HepG2 (cell line): ENCODE data around the gene JMJD1C. TPM values are rescaled to one million over a fixed set of nuclear protein-coding genes. Genes with fewer than 3 reads are reported as not detected.

Experiments
- AGO2 ChIP-seq: fragments of 200-400 bp; formaldehyde crosslinking; optimal IDR thresholded peaks from 2 replicates; pipeline ENCODE3; 2017; ENCODE audit warnings: mild to moderate bottlenecking, low read depth, low read length, moderate library complexity
- HDAC1 ChIP-seq: sonication (generic); formaldehyde crosslinking; IDR thresholded peaks from 2 replicates; pipeline ENCODE4 v1.5.1; 2020; ENCODE audit warnings: mild to moderate bottlenecking, missing genetic modification reagents
- IKZF1 ChIP-seq: fragments of 450-650 bp; IDR thresholded peaks from 2 replicates; pipeline ENCODE4 v1.7.1; 2016
- KIAA2018 ChIP-seq: sonication (generic); formaldehyde crosslinking; IDR thresholded peaks from 2 replicates; pipeline ENCODE4 v1.5.0; 2020; ENCODE audit warnings: mild to moderate bottlenecking, missing genetic modification reagents, borderline replicate concordance
- KLF11 ChIP-seq: IDR thresholded peaks from 2 replicates; pipeline ENCODE4 v1.6.1; 2016; ENCODE audit warnings: missing compliant biosample characterization
- MAFK ChIP-seq, 2 experiments: IDR thresholded peaks in 1 of 2; conservative IDR thresholded peaks in 1 of 2; 2 replicates each; pipeline ENCODE4 v1.6.1; 2011; ENCODE audit warnings: improper control_type of control experiment in 2 of 2, low read length in 2 of 2
- NFE2L1 ChIP-seq: sonication (generic); formaldehyde crosslinking; IDR thresholded peaks from 2 replicates; pipeline ENCODE4 v1.4.0; 2020; ENCODE audit warnings: missing genetic modification reagents, mild to moderate bottlenecking, borderline replicate concordance
- SMAD1 ChIP-seq: sonication (generic); formaldehyde crosslinking; IDR thresholded peaks from 2 replicates; pipeline ENCODE4 v1.4.0; 2020; ENCODE audit warnings: missing genetic modification reagents, low read depth, mild to moderate bottlenecking, borderline replicate concordance
- SMAD3 ChIP-seq: sonication (generic); formaldehyde crosslinking; IDR thresholded peaks from 2 replicates; pipeline ENCODE4 v1.4.0; 2020; ENCODE audit warnings: missing genetic modification reagents
- THAP11 ChIP-seq: IDR thresholded peaks from 2 replicates; pipeline ENCODE4 v1.6.1; 2016; ENCODE audit warnings: missing biosample characterization, missing genetic modification reagents
- ZIK1 ChIP-seq: sonication (generic); formaldehyde crosslinking; IDR thresholded peaks from 2 replicates; pipeline ENCODE4 v1.5.0; 2020; ENCODE audit warnings: mild to moderate bottlenecking, low read depth, missing genetic modification reagents, borderline replicate concordance
- ZNF224 ChIP-seq: sonication (generic); formaldehyde crosslinking; IDR thresholded peaks from 2 replicates; pipeline ENCODE4 v1.5.0; 2020; ENCODE audit warnings: mild to moderate bottlenecking, missing genetic modification reagents
- ZNF354B ChIP-seq: sonication (generic); formaldehyde crosslinking; IDR thresholded peaks from 2 replicates; pipeline ENCODE4 v1.8.0; 2022; ENCODE audit warnings: mild to moderate bottlenecking, missing genetic modification reagents
- ZNF569 ChIP-seq: sonication (generic); formaldehyde crosslinking; IDR thresholded peaks from 2 replicates; pipeline ENCODE4 v1.5.0; 2020; ENCODE audit warnings: mild to moderate bottlenecking, missing genetic modification reagents, moderate library complexity, borderline replicate concordance
- polyA plus RNA-seq, 8 experiments: library from polyadenylated mRNA; depleted of rRNA in 3 of 8; stranded (reverse) in 7 of 8; unstranded in 1 of 8; fragments of >200 nt; fragmentation: Illumina TruSeq in 4 of 8; extraction: Trizol in 4 of 8; gene quantifications; 2 replicates each; pipeline versions ENCODE4 v1.2.1 to v1.2.3, GENCODE V29; 2011 to 2016; ENCODE audit warnings: low read depth in 4 of 8, missing spikeins in 1 of 8, mixed read lengths in 1 of 8; ENCODE audit not compliant: insufficient read depth in 1 of 8
- total RNA-seq, 5 experiments: library from RNA; depleted of rRNA; stranded (reverse); fragments of >200 nt; fragmentation: Illumina TruSeq; extraction: Trizol; gene quantifications; 2 replicates each; pipeline ENCODE4 v1.2.3, GENCODE V29; 2016; ENCODE audit warnings: low read depth in 1 of 5
- TF ChIP-seq, protein P1 (sequence below), 2 experiments: sonication (generic) in 1 of 2; formaldehyde crosslinking in 1 of 2; IDR thresholded peaks; 2 replicates each; pipeline versions ENCODE4 v1.5.1 to v1.6.1; 2011 to 2020; ENCODE audit warnings: borderline replicate concordance in 1 of 2, low read depth in 1 of 2, low read length in 1 of 2, mild to moderate bottlenecking in 1 of 2, missing genetic modification reagents in 1 of 2, moderate library complexity in 1 of 2
- TF ChIP-seq, protein P2 (sequence below): sonication (generic); formaldehyde crosslinking; IDR thresholded peaks from 2 replicates; pipeline ENCODE4 v1.8.0; 2023; ENCODE audit warnings: mild to moderate bottlenecking, missing genetic modification reagents

Gene JMJD1C
- total and polyA plus RNA-seq, 2 of the 13 experiments (the other 11 are each of a cell fraction or from before 2014, with no cell fraction given) = 42.3 to 42.7 TPM

- no peak for TF ChIP-seq NFE2L1 (CRISPR knock-in tag)
- no peak for TF ChIP-seq ZNF569 (CRISPR knock-in tag)
- TF ChIP-seq KIAA2018 = no peak
- peak; percentile 49 for TF ChIP-seq ZIK1
- TF ChIP-seq KLF11 = no peak
- no peak for TF ChIP-seq MAFK (conservative IDR thresholded peaks at IDR 0.05 in 1 of 2, IDR thresholded peaks at IDR 0.05 in 1 of 2; ENCODE audit: low read length in 2 of 2)
- TF ChIP-seq, protein P1, sequence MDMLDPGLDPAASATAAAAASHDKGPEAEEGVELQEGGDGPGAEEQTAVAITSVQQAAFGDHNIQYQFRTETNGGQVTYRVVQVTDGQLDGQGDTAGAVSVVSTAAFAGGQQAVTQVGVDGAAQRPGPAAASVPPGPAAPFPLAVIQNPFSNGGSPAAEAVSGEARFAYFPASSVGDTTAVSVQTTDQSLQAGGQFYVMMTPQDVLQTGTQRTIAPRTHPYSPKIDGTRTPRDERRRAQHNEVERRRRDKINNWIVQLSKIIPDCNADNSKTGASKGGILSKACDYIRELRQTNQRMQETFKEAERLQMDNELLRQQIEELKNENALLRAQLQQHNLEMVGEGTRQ (IDR thresholded peaks at IDR 0.05; ENCODE audit: low read depth, low read length) = no peak
- TF ChIP-seq, protein P1 (CRISPR knock-in tag; IDR thresholded peaks at IDR 0.05; ENCODE audit: borderline replicate concordance) = no peak
- TF ChIP-seq ZNF224 = no peak
- peak; percentile 39 for TF ChIP-seq HDAC1 (CRISPR knock-in tag)
- TF ChIP-seq SMAD3 = no peak; the same call in 1 of the 2 replicates
- TF ChIP-seq AGO2 = peak; percentile 78
- TF ChIP-seq, protein P2, sequence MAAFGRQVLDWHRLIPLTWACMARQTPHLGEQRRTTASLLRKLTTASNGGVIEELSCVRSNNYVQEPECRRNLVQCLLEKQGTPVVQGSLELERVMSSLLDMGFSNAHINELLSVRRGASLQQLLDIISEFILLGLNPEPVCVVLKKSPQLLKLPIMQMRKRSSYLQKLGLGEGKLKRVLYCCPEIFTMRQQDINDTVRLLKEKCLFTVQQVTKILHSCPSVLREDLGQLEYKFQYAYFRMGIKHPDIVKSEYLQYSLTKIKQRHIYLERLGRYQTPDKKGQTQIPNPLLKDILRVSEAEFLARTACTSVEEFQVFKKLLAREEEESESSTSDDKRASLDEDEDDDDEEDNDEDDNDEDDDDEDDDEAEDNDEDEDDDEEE (CRISPR knock-in tag) = no peak; the same call in 1 of the 2 replicates
- no peak for TF ChIP-seq IKZF1
- peak; percentile 62 for TF ChIP-seq THAP11 (CRISPR knock-in tag)
- TF ChIP-seq SMAD1 (CRISPR knock-in tag) = peak; percentile 71; the same call in 1 of the 2 replicates
- peak; percentile 73; the same call in 1 of the 2 replicates for TF ChIP-seq ZNF354B
These were observed at the start of gene JMJD1C (continued) for GRCh38 chr10:63465293-63466143.
